SKM-1 (cell line): Measurements from ENCODE around the gene METTL24.

ENCODE experiments used
- DNase-seq: peaks from one replicate; lab custom pipeline; 2025; ENCODE audit not compliant: unreplicated experiment; lab: John Stamatoyannopoulos, UW

Gene METTL24

DNA sequence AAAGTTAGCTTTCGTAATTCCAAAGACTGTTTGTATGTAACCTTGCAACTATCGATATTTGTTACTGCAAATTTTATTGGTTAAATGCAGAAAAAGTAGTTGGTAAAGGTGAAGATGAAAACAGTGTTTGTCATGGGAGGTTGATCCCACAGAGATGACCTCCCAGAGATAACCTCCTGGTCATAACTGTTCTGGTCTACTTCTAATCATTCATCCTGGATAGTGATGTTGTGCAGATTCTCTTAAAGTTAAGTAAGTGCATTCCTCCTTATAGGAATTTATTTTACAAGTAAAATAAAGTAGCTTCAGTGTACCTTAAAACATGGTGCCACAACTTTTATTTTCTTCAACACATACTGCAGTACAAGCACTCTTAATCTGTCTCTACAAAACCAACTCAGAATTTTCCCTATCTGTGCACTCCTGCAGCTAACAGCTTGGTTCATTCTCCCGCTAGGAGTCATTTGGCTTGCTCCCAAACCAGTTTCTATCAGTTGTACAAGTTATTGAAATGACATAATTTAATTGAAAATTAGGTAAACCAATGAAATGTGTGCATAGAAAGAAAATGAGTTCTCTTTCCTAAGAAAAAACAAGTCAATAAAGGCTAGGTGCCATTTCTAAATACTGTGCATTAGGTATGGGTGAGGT is 19.2 kb downstream of the METTL24 start:
- DNase-seq = no peak

- no peak for DNase-seq
Measured at GRCh38 chr6:110337486-110337885, 20.7 kb downstream of the METTL24 start.

DNA sequence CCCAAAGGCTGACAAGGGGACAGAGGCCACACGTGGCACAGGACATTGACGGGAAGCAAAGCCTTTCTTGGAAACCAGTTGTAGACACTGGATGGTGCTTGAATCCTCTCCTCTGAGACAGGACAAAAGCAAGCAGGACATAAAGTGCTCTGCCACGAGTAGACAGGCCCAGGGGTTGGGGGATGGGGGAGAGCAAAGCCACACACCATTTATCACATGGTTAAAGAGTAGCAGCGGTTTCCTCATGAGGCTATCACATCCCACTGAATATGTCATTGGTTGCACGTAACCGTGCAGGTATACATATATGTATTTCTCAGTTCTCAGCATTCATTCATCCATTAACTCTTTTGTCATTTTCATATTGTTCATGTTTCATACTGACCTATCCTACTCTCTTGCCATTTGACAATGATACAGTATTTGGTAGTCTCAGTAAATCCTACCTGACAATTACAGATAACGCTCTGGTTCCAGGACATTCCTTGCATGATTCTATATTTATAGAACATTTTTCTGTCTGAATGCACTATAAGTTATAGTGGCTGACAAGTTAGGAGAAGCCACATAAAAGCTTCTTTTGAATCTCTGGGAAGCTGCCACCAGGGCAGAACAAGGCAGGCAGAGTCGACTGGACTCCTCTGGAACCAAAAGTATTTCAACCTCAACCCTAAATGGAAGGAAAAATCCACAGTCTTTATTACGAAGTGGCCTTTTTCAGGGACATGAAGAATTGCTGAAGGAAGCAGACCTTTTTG is 23.5 kb downstream of the METTL24 start:
- DNase-seq = no peak

DNA sequence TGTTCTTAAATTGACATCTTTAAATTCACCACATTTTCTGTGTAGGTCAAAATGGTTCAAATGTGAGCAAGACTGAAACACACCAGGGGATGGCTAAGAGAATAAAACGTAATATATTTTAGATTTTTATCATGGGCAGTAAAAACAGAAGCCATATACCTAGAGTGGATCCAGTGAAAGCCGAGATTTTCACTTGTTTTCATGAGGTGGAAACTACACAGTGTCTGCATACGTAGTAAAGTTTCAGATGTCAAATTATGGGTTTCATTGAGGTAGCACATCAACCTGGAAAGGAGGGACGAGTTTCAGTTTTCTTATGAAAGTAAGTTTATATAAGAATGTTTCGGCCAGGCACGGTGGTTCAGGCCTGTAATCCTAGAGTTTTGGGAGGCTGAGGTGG is 25.9 kb downstream of the METTL24 start:
- DNase-seq = no peak

GRCh38 chr6:110331816-110332215 is 26.3 kb downstream of the METTL24 start:
- no peak for DNase-seq

DNA sequence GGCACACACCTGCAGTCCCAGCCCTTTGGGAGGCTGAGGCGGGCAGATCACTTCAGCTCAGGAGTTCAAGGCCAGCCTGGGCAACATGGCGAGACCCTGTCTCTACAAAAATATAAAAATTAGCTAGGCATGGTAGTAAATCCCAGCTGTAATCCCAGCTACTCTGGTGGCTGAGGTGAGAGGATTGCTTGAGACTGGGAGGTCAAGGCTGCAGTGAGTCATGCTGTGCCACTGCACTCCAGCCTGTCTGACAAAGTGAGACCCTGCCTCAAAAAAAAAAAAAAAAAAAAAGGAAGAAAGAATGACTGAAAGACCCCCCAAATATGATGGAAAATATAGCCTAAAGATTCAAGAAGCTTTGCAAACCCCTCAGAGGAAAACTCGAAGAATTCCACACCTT is 26.8 kb downstream of the METTL24 start:
- no peak for DNase-seq

GRCh38 chr6:110329714-110330436 is 28.3 kb downstream of the METTL24 start:
- DNase-seq = no peak

DNA sequence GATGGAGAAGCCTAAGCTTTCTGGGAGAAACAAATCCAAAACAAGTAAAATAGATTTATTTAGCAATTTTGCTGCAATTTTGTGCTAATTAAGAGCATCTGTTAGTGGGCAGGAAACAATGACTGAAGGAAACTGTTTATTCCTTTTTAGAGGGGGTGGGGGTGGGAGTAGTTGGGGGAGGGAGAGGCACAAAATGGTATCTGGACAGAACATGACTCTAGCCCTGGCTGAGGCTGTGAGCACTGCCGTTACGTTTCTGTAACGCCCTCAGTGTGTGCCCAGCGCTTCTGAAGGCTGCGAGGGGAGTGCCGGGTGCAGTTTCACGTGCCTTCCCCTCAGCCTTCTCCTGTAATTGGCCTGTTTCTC is 28.8 kb downstream of the METTL24 start:
- DNase-seq = no peak

GRCh38 chr6:110328259-110328658 is 29.9 kb downstream of the METTL24 start:
- no peak for DNase-seq

DNA sequence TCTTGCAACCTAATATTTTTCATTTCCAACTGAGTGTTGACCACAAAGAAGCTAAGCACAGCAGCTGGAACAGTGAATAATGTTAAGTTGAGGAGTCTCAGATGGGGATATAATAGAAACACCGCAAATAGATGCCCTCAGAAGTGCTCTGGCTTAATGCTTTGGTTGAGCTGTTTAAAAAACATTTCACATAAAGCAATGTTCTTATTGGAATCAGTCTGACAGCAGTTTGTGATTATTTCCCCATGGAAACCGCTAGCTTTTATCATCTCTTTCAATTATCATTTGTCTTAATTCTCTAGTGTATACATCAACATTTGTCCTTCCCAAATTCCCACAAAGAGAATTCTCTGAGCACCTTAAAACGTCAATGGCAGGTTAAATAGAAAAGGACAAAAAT is 30.8 kb downstream of the METTL24 start:
- DNase-seq = no peak

GRCh38 chr6:110326609-110327008 is 31.5 kb downstream of the METTL24 start:
- no peak for DNase-seq

GRCh38 chr6:110326057-110326456 is 32.1 kb downstream of the METTL24 start:
- DNase-seq = no peak

GRCh38 chr6:110325197-110325596 is 33.0 kb downstream of the METTL24 start:
- DNase-seq = no peak

DNA sequence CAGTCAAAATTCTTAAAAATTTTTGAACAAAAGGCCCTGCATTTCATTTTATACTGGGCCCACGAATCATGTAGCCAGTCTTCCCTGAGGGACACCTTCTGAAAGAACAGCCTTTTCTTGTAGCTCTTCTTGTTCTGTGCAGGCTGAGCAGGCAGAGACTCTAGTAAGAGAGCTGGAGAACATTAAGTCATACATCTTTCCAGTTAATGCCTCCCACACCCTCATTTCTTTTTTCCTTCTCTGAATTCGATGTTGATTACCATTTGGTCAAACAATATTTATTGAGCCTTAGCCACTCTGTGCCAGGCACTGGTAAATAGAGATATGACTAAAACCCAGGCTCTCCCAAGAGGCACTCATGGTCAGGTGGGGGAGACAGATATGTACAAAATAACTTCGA is 33.6 kb downstream of the METTL24 start:
- DNase-seq = no peak

- DNase-seq = no peak
Measured at GRCh38 chr6:110323258-110323657, 34.9 kb downstream of the METTL24 start.

DNA sequence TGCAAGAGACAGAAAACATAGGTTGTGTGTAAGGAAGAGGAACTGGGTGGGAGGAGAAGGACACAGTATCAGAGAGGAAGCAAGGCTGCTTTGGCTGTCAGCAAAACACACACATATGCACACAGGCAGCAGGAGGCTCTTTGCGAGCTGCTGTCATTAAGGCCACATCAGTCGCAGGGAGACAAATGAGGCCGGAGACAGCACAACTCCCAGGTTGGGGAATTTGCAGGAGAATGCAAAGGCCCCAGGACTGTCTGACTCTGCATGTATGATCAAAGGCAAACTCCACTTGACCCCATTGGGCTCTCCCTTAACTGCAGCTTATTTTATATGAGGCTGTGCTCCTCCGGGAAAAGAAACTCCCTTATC is 35.3 kb downstream of the METTL24 start:
- DNase-seq = peak; percentile 73

- DNase-seq = peak; percentile 74
Measured at GRCh38 chr6:110322151-110322873, 35.8 kb downstream of the METTL24 start.

DNA sequence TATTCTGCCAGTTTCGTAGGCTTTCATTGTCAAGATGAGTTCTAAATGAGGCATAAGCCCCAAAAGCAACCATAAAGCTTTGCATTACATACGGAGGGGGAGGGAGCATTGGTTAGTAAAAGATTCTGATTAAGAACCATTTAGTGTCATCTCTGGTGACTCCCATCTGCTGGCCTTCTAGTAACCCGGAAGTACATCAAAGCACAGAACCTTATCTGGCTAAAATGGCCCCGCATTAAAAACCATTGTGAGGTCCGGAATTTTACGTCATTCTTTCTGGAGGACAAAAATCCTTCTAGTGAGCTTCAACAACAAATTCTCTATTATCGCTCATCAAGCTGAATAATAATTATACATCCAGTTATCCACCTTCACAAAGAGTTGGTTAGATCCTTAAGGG is 37.8 kb downstream of the METTL24 start:
- DNase-seq = no peak

DNA sequence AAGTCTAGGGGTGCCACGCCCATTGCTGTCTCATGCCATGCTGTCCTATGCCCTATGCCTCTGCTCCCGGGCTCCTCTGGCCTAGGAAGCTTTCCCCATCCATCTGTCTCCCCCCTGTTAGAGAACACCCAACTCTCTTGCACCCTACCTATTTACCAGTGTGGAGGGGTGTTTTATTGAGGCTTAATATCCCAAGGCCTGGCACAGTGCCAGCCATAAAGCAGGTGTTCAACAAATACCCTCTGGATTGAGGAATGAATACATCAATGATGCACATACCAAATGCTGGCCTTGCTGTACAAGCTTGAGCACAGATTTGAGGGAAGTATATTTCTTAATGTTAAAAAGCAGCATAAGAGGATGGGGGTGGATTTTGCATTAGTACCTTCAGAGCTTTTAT is 38.3 kb downstream of the METTL24 start:
- DNase-seq = no peak

- DNase-seq = no peak
Measured at GRCh38 chr6:110319381-110319780, 38.8 kb downstream of the METTL24 start.

DNA sequence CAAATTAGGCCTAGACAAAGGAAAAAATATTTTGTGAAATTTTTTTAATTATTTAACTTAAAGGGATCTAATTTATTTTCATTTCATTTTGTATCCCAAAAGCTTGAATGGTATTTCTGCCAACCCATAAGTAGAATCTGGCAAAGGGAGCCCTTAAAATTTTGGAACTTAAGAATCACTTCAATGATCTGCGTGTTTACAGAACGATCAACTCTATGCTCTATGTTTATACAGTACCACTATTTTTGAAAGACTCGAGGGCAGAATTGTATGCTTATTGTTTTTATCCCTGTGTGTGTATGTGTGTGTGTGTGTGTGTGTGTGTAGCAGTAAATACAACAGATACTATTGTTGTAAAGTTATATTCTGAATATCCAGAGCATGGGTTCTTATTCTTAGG is 39.2 kb downstream of the METTL24 start:
- no peak for DNase-seq

DNA sequence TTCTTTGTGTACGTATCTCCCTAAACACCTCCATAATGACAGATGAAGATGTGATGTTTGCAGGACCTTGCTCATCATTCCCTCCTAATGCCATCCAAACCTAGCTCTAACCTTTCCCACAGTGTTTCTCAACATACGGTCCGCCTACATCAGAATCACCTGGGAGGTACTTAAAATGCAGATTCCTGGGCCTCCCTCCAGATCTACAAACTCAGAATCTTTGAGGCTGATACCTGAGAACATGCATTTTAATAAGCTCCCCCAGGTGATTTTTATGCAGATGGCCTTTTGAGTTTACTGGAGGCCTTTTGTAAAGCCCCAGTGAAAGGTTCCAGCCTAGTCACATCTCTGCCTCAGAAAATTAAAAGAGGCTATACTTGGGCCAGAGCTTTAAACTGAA is 40.5 kb downstream of the METTL24 start:
- DNase-seq = no peak
